HepG2 (cell line): ENCODE measurements around the gene GHRH. TPM values are rescaled to one million over a fixed set of nuclear protein-coding genes. Genes with fewer than 3 reads are reported as not detected.

Source experiments
- ADNP ChIP-seq: sonication (generic); formaldehyde crosslinking; IDR thresholded peaks from 2 replicates; pipeline ENCODE4 v1.4.0; 2020; ENCODE audit warnings: missing genetic modification reagents
- BRCA1 ChIP-seq: sonication (generic); formaldehyde crosslinking; IDR thresholded peaks from 2 replicates; pipeline ENCODE4 v1.4.0; 2020; ENCODE audit warnings: missing genetic modification reagents
- CEBPB ChIP-seq: IDR thresholded peaks from 2 replicates; pipeline ENCODE4 v1.6.1; 2011; ENCODE audit warnings: low read depth, low read length, improper control_type of control experiment, borderline replicate concordance
- CSRNP1 ChIP-seq: sonication (generic); formaldehyde crosslinking; IDR thresholded peaks from 2 replicates; pipeline ENCODE4 v1.8.1; 2023; ENCODE audit warnings: mild to moderate bottlenecking, missing genetic modification reagents
- JUNB ChIP-seq: sonication (generic); formaldehyde crosslinking; IDR thresholded peaks from 2 replicates; pipeline ENCODE4 v1.8.0; 2022; ENCODE audit warnings: missing genetic modification reagents, mild to moderate bottlenecking, borderline replicate concordance
- KAT7 ChIP-seq: IDR thresholded peaks from 2 replicates; pipeline ENCODE4 v1.6.1; 2018; ENCODE audit warnings: borderline replicate concordance, missing compliant biosample characterization
- KMT2A ChIP-seq: sonication (generic); formaldehyde crosslinking; IDR thresholded peaks from 2 replicates; pipeline ENCODE4 v1.4.0; 2020; ENCODE audit warnings: missing genetic modification reagents
- MAFK ChIP-seq, 2 experiments: IDR thresholded peaks in 1 of 2; conservative IDR thresholded peaks in 1 of 2; 2 replicates each; pipeline ENCODE4 v1.6.1; 2011; ENCODE audit warnings: improper control_type of control experiment in 2 of 2, low read length in 2 of 2
- MLX ChIP-seq: IDR thresholded peaks from 2 replicates; pipeline ENCODE4 v1.6.1; 2016
- MNT ChIP-seq: fragments of 450-650 bp; IDR thresholded peaks from 2 replicates; pipeline ENCODE4 v1.6.1; 2016
- NRL ChIP-seq: sonication (generic); formaldehyde crosslinking; IDR thresholded peaks from 2 replicates; pipeline ENCODE4 v1.5.0; 2020; ENCODE audit warnings: missing genetic modification reagents, mild to moderate bottlenecking, moderate library complexity, borderline replicate concordance
- RORA ChIP-seq: sonication (generic); formaldehyde crosslinking; IDR thresholded peaks from 2 replicates; pipeline ENCODE4 v1.5.0; 2020; ENCODE audit warnings: mild to moderate bottlenecking, missing genetic modification reagents, moderate library complexity
- SIN3B ChIP-seq: fragments of 150-350 bp; IDR thresholded peaks from 2 replicates; pipeline ENCODE4 v1.6.1; 2014; ENCODE audit warnings: low read length
- SUZ12 ChIP-seq: fragments of 150-350 bp; IDR thresholded peaks from 2 replicates; pipeline ENCODE4 v1.6.1; 2014; ENCODE audit warnings: low read depth, low read length
- TAF15 ChIP-seq: fragments of 200-400 bp; formaldehyde crosslinking; IDR thresholded peaks from one replicate; pipeline ENCODE4 v1.6.1; 2018; ENCODE audit warnings: mild to moderate bottlenecking, low read depth, low read length; ENCODE audit not compliant: poor library complexity, severe bottlenecking
- XBP1 ChIP-seq: sonication (generic); formaldehyde crosslinking; IDR thresholded peaks from 2 replicates; pipeline ENCODE4 v1.5.0; 2020; ENCODE audit warnings: missing genetic modification reagents
- ZBTB44 ChIP-seq: sonication (generic); formaldehyde crosslinking; IDR thresholded peaks from 2 replicates; pipeline ENCODE4 v1.4.0; 2020; ENCODE audit warnings: missing genetic modification reagents
- ZGPAT ChIP-seq: IDR thresholded peaks from 2 replicates; pipeline ENCODE4 v1.6.1; 2016; ENCODE audit warnings: mild to moderate bottlenecking
- ZNF550 ChIP-seq: sonication (generic); formaldehyde crosslinking; IDR thresholded peaks from 2 replicates; pipeline ENCODE4 v1.4.0; 2020; ENCODE audit warnings: mild to moderate bottlenecking, missing genetic modification reagents, borderline replicate concordance
- ZNF563 ChIP-seq: sonication (generic); formaldehyde crosslinking; IDR thresholded peaks from 2 replicates; pipeline ENCODE4 v1.8.0; 2022; ENCODE audit warnings: mild to moderate bottlenecking, moderate library complexity, missing genetic modification reagents
- ZNF780A ChIP-seq: sonication (generic); formaldehyde crosslinking; IDR thresholded peaks from 2 replicates; pipeline ENCODE4 v1.8.0; 2022; ENCODE audit warnings: mild to moderate bottlenecking, missing genetic modification reagents, moderate library complexity
- ZSCAN12 ChIP-seq: sonication (generic); formaldehyde crosslinking; IDR thresholded peaks from 2 replicates; pipeline ENCODE4 v1.9.0; 2021; ENCODE audit warnings: mild to moderate bottlenecking, missing genetic modification reagents
- polyA plus RNA-seq, 8 experiments: library from polyadenylated mRNA; depleted of rRNA in 3 of 8; stranded (reverse) in 7 of 8; unstranded in 1 of 8; fragments of >200 nt; fragmentation: Illumina TruSeq in 4 of 8; extraction: Trizol in 4 of 8; gene quantifications; 2 replicates each; pipeline versions ENCODE4 v1.2.1 to v1.2.3, GENCODE V29; 2011 to 2016; ENCODE audit warnings: low read depth in 4 of 8, missing spikeins in 1 of 8, mixed read lengths in 1 of 8; ENCODE audit not compliant: insufficient read depth in 1 of 8
- total RNA-seq, 5 experiments: library from RNA; depleted of rRNA; stranded (reverse); fragments of >200 nt; fragmentation: Illumina TruSeq; extraction: Trizol; gene quantifications; 2 replicates each; pipeline ENCODE4 v1.2.3, GENCODE V29; 2016; ENCODE audit warnings: low read depth in 1 of 5

The GHRH gene
- total and polyA plus RNA-seq, 2 of the 13 experiments (the other 11 are each of a cell fraction or from before 2014, with no cell fraction given): not detected

GRCh38 chr20:37283530-37284195 is 22.0 kb upstream of the GHRH start (continued):
- TF ChIP-seq XBP1 (CRISPR knock-in tag): no peak
- TF ChIP-seq TAF15: no peak
- TF ChIP-seq SUZ12: no peak
- peak; percentile 50; the same call in 1 of the 2 replicates for TF ChIP-seq ZNF563 (CRISPR knock-in tag)
- 0 out of 2 replicates have a peak, but pooled peaks have one; percentile 8 for TF ChIP-seq ZGPAT
- TF ChIP-seq MLX: no peak
- no peak for TF ChIP-seq ZNF780A (CRISPR knock-in tag)
- peak; percentile 88; the same call in 1 of the 2 replicates for TF ChIP-seq NRL (CRISPR knock-in tag)
- TF ChIP-seq ADNP (CRISPR knock-in tag): peak; percentile 39; the same call in 1 of the 2 replicates
- no peak for TF ChIP-seq JUNB
- TF ChIP-seq ZNF550: no peak
- TF ChIP-seq CEBPB: no peak
- no peak for TF ChIP-seq ZBTB44 (CRISPR knock-in tag)
- TF ChIP-seq KAT7: 0 out of 2 replicates have a peak, but pooled peaks have one; percentile 26
- TF ChIP-seq BRCA1 (CRISPR knock-in tag): no peak
- no peak for TF ChIP-seq MNT
- TF ChIP-seq MAFK (conservative IDR thresholded peaks at IDR 0.05 in 1 of 2, IDR thresholded peaks at IDR 0.05 in 1 of 2; ENCODE audit: low read length in 2 of 2): peak; percentile 65 to 79
- no peak for TF ChIP-seq CSRNP1 (CRISPR knock-in tag)
- TF ChIP-seq KMT2A (CRISPR knock-in tag): no peak; the same call in 1 of the 2 replicates
- TF ChIP-seq RORA (CRISPR knock-in tag): no peak
- no peak for TF ChIP-seq ZSCAN12 (CRISPR knock-in tag)
- TF ChIP-seq SIN3B: no peak
